D721Med (cell line): ENCODE results near the gene RNF39.

Experiments
- DNase-seq: peaks from one replicate; pipeline ENCODE4 v3.0.0; 2011; ENCODE audit warnings: low spot score; ENCODE audit not compliant: insufficient read length
- FAIRE-seq: peaks from 2 replicates; lab custom pipeline; 2011; peaks lifted over from hg19 to GRCh38; lab: Jason Lieb, UNC
- TF ChIP-seq, protein P1 (sequence below): IDR thresholded peaks from 2 replicates; pipeline ENCODE4 v1.5.1; 2012; ENCODE audit warnings: mild to moderate bottlenecking, control low read depth; ENCODE audit not compliant: insufficient read depth; ENCODE audit errors: missing control alignments

RNF39 gene

GRCh38 chr6:30063315-30063714 lies 12.3 kb downstream of the RNF39 start:
- DNase-seq (no peak), FAIRE-seq (no peak)
- TF ChIP-seq, protein P1, sequence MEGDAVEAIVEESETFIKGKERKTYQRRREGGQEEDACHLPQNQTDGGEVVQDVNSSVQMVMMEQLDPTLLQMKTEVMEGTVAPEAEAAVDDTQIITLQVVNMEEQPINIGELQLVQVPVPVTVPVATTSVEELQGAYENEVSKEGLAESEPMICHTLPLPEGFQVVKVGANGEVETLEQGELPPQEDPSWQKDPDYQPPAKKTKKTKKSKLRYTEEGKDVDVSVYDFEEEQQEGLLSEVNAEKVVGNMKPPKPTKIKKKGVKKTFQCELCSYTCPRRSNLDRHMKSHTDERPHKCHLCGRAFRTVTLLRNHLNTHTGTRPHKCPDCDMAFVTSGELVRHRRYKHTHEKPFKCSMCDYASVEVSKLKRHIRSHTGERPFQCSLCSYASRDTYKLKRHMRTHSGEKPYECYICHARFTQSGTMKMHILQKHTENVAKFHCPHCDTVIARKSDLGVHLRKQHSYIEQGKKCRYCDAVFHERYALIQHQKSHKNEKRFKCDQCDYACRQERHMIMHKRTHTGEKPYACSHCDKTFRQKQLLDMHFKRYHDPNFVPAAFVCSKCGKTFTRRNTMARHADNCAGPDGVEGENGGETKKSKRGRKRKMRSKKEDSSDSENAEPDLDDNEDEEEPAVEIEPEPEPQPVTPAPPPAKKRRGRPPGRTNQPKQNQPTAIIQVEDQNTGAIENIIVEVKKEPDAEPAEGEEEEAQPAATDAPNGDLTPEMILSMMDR, result no peak

DNA sequence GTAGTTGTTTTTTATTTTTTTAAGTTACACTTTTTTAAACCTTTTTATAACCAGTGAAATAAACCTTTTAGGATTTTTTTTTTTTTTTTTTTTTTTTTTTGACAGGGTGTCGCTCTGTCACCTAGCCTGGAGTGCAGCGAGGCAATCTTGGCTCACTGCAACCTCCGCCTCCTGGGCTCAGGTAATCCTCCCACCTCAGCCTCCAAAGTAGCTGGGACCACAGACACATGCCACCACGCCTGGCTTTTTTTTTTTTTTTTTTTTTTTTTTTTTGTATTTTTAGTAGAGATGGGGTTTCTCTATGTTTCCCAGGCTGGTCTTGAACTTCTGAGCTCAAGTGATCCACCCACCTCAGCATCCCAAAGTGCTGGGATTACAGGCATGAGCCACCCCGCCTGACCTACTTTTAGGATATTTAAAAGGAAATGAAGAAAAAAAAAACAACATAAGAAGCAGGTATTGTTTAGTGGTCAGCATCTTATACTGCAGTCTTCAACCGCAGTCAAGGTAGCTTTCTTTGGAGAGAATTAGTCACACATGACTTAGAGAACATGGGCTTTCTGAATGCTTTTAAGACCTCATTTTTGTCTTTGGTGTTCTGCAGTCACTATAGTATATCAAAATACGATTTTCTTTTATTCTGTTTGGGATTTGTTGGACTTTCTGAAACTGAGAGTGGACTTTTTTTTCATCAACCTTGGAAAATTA lies 12.9 kb downstream of the RNF39 start:
- TF ChIP-seq, protein P1, result no peak
- DNase-seq (no peak), FAIRE-seq (no peak)

DNA sequence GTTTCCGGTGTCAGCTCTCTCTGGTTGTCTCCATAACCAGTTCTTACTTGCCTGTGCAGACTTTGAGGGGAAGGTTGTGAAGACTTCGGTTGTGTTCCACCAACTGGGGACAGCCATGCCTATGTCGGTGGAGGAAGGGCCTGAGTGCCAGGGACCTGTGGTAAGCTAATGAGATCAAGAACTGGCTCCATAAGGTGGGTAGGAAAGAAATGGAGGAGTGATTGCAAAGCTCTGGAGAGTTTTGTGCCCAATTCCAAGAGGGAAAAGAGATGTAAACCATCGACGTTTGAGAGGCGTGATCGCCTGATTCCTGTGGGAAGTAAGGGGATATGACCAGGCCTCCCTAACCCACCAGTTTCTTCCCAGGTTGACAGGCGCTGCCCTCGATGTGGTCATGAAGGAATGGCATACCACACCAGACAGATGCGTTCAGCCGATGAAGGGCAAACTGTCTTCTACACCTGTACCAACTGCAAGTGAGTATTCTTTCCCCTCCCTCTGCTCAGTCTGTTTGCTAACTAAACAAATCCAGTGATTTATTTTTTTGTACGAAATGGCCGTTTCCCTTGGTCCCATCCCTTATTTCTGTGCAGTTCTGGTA lies 13.6 kb downstream of the RNF39 start:
- DNase-seq, result no peak
- TF ChIP-seq, protein P1, result no peak
- no peak for FAIRE-seq

DNA sequence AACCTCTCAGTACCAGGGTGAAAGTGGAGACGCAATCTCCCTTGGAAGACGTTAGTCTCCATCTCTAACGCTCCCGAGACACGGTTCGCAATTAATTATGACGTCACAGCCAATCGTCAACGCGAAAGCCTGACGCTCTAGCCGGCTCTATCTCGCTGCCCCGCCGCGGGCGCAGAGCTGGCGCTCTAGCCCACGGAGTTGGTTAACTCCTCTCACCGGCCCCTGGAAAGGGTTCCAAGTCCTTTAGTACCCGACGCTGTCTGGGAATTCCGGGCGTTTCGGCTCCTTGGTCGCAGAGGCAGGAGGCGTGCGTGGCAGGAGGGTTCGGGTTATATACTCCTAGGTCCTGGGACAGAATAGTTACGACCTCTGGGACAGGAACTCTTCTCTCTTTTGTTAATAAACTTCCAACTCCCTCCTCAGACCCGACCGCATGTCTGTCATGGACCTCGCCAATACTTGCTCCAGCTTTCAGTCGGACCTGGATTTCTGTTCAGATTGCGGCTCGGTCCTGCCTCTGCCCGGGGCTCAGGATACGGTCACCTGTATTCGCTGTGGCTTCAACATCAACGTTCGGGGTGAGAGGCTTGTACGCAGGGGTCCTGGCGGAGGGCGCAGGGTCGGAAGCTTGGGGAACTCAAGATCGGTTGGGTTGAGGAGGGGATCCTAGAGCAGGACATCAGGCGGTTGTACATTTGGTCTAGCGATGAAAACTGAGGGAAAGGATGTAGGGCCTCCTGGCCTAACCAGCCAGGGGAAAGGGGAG lies 14.3 kb downstream of the RNF39 start, which contains the start of gene POLR1H:
POLR1H (plus strand) TSS at position 174 of the 766 bp plus-strand sequence; CDS start at position 434, 260 bp downstream.
- peak; percentile 75 for DNase-seq
- TF ChIP-seq, protein P1, result no peak
- FAIRE-seq, result peak; percentile 6

DNA sequence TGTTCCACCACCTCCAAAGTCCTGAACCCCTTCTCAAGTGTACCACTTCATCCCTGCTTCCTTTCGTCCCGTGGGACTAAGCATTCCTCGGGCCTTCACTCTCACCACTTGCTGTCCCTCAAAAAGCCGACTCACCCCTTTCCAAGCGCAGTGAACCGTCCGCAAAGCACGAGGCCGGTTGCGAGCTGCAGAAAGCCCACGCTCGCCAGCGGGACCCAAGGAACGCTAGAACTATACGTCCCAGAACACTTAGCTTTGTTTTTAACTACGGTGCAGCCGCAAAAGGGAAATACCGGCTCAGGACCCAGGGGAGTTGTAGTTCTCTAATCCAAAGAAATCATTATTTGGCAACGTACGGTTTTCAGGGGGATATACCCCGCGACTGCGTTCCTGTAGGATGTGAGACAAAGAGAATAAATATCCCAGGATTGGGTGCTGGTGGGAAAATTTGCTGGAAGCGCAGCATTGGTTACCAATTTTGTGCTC lies 14.9 kb downstream of the RNF39 start:
- TF ChIP-seq, protein P1, result no peak
- no peak for FAIRE-seq
- no peak for DNase-seq

- TF ChIP-seq, protein P1, result no peak
- FAIRE-seq, result no peak
- no peak for DNase-seq
Measured at GRCh38 chr6:30055513-30055912, 20.1 kb downstream of the RNF39 start.

GRCh38 chr6:30053682-30054081 lies 21.9 kb downstream of the RNF39 start:
- TF ChIP-seq, protein P1, result no peak
- DNase-seq (no peak), FAIRE-seq (no peak)
